HG02970 (cell line): ENCODE results near the gene FERMT1.
"Not testable (repeated sequence)": the region's sequence is repeated elsewhere in the genome, so short reads cannot be mapped to it uniquely, and the experiment has no call there.

Source experiments
- ATAC-seq: cut with Tn5 transposase; IDR thresholded peaks from one replicate; pipeline ENCODE4 v1.9.1; 2021; ENCODE audit warnings: mild to moderate bottlenecking, moderate library complexity, moderate number of reproducible peaks; ENCODE audit not compliant: unreplicated experiment, low FRiP score

The FERMT1 gene

DNA sequence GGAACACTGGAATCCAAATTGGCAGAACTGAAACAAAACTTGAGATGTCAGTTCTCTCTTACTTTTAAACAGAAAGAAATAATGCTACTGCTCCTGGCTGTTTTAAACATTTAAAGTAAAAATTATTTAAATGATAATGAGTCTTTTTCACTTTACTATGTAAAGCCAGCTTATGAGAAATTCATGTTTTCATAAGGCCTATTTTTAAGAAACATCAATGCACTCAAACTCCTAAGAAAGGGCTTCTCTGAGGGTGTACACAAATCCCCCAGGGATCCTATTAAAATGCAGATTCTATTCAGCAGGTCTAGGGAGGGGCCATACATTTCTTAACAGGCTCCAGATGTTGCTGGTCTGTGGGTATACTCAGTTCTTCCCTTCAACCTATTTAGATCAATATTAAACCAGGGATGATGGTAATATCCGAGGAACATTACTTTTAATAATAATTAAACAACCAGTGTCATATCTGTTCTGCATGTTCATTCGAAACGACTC lies 2.3 kb downstream of the FERMT1 start:
- ATAC-seq: no peak

GRCh38 chr20:6116758-6117157 lies 6.1 kb downstream of the FERMT1 start:
- no peak for ATAC-seq

DNA sequence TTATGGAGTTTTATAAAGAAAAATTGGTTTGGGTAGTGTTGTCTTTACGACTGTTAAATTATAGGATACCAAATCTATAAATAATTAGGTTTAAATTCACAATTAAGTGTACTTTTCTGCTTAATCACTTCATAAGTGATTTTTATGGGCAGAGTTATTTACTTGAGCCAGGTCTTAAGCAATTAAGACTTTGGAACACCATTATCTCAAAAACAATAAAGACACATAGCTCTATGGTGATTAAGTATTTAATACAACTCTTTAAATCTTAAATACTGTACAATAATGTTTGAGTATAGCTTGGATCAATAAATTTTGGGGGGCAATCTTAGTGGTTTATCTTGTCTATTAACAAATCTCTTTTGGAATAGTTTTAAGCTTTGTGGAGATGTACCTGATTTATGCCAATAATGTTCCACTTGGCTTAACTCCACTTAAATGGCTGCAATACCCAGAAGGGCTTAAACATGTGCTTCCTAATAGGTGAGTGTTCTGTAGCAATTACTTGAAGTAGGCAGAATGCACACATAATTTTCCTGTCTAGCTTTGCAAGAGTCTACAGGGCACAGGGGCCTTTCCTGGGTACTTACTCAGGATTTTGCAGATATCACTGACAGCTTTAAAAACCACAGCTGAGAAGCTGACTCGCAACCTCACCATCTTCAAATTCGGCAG lies 7.5 kb downstream of the FERMT1 start:
- ATAC-seq: no peak

DNA sequence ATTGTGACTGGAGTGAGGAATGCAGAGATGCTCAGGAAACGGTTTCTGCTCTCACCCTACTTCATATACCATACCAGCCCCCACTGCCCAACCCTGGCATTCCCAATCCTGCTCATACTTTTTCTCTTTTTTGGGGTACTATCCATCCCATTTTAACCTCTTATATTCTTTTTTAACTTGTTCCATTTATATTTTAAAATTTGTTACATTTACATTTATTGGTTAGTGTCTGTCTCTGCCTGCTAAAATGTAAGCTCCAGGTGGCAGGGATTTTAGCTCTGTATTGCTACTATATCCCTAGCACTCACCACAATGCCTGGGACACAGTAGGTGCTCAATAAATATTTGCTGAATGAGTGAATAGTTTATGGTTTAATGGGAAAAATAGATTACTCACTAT lies 8.1 kb downstream of the FERMT1 start:
- no peak for ATAC-seq

- no peak for ATAC-seq
These were observed 8.9 kb downstream of the FERMT1 start for GRCh38 chr20:6113951-6114350.

DNA sequence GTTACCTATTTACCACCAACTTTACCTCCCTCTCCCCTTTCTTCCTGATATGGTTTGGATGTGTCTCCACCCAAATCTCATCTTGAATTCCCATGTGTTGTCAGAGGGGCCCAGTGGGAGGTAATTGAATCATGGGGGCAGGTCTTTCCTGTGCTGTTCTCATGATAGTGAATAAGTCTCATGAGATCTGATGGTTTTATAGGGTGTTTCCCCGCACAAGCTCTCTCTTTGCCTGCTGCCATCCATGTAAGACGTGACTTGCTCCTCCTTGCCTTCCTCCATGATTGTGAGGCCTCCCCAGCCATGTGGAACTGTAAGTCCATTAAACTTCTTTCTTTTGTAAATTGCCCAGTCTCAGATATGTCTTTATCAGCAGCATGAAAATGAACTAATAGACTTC lies 9.9 kb downstream of the FERMT1 start:
- ATAC-seq: not testable (repeated sequence)

GRCh38 chr20:6108330-6108729 lies 14.5 kb downstream of the FERMT1 start:
- no peak for ATAC-seq

GRCh38 chr20:6104493-6105188 lies 18.2 kb downstream of the FERMT1 start:
- ATAC-seq: no peak

- no peak for ATAC-seq
These were observed 19.5 kb downstream of the FERMT1 start for GRCh38 chr20:6103301-6103700.

DNA sequence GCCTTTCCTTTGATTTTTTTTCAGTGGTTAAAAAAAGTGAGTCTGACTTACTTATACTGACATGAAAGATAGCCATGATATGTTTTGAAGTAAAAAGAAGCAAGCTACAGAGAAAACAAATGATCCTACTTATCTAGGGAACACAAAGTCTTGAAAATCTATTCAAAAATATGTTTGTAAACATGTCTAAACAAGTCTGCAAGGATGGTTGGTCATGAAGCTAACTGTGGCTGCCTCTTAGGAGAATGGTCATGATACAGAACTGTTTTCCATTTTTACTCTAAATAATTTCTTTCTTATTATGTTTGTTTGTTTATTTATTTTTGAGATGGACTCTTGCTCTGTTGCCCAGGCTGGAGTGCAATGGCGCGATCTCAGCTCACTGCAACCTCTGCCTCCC lies 21.5 kb downstream of the FERMT1 start:
- no peak for ATAC-seq

DNA sequence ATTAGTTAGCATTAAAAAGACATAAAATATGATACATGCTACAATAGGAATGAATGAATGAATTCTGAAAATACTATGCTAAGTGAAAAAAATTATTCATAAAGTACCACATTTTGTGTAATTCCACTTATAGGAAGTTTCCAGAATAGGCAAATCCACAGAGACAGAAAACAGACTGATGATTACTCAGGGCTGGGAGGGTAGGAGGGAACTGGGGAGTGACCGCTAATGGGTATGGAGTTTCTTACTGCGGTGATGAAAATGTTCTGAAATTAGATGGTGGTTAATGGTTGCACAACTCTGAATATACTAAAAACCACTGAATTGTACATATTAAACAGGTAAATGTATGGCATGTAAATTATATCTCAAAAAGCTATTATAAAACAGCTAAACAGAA lies 22.6 kb downstream of the FERMT1 start:
- no peak for ATAC-seq

DNA sequence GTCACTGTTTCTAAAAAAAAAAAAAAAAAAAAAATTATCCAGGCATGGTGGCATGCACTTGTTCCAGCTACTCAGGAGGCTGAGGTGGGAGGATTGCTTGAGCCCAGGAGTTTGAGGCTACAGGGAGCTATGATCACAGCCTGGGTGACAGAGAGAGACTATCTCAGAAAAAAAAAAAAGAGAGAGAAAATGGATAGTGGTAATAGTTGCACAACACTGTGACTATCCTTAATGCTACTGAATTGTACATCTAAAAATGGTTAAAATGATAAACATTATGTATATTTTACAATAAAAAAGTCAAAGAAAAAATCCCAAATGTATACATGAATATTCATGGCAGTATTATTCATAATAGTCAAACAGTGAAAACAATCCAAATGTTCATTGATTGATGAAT lies 23.0 kb downstream of the FERMT1 start:
- no peak for ATAC-seq

DNA sequence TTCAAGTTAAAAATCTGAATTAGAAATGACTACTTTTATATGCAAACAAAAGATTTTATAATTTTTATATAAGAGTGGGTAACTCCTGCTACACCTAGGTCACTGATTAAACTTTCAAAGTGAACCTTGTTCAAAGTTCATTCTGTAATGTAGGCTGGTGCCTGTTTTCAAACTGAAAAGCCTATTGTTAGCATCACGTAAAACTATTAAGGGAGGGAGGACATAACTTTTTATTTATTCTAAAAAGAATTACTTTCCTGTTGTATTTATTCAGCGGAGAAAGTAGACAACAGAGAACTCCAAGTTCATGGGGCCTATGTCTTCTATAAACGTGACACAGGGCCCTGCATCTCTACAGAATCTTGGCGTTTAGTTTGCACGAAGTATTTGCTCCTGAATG lies 27.4 kb downstream of the FERMT1 start:
- ATAC-seq: no peak

DNA sequence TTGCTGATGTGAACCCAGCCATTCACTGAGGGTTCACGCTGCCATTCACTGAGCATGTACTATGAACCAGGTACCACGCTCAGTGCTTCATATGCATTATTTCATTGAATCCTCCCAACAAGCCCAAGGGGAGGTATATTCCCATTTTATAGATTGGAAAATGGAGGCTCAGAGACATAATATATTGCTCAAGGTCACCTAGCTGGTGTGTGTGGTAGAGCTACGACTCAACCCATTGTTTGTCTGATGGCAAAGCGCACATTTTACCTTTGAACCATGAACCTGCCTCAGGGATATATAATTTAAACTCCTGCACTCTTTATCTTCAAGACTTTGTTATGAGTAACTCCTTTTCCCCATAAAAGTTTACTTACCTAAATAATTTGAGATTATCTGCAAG lies 28.3 kb downstream of the FERMT1 start:
- no peak for ATAC-seq

DNA sequence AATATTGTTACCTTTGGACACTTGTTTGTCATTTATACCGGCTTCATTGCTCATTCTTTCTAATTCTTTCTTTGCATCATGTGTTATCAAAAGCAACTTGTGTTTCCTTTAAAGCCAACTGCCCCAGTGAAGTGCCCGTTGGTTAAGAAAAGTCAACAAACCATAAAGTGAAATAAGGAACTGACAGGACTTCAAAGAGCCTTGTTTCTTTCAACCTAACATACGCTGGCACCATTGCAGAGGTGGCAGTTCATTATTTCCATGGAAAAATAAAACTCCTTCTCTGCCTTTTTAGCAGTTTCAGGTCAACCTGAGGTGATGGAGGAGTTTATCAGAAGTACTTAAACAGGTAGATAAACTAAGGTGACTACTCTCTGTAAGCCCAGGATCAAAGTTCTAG lies 28.8 kb downstream of the FERMT1 start:
- ATAC-seq: no peak

GRCh38 chr20:6091661-6092060 lies 31.2 kb downstream of the FERMT1 start:
- no peak for ATAC-seq

DNA sequence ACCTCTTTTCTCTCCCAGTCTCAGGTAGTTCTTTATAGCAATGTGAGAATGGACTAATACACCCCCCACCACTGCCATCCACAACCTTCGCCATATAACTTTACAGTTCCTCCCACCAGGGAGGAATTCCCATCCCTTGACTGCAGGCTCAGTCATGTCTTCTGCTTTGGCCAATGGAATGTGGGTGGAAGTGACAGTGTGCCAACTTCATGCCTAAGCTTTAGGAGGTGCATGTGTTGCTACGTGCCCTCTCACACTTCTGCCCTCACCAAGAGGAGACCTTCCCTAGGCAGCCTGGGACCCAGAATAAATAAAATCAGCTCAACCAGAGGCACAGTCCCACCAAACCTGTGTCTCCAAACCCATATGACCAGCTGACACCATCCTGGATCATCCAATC lies 36.0 kb downstream of the FERMT1 start:
- no peak for ATAC-seq

DNA sequence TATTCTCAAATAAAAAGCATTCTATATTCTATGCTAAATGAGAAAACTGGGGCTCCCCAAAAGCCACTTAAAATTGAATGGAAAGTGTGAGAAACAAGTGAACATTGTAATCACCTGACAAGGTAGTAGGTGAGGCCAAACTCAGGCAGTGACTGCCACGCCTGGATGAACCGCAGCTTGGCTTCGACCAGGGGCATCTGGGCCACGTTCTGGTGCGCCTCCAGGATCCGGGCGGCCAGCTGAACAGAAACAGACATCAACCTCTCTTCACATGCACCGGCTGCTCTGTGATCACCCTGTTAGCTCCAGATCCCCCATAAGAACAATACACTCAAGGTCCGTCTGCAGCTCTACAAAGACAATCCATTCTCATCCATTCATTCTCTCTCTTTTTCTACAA lies 38.9 kb downstream of the FERMT1 start:
- no peak for ATAC-seq

DNA sequence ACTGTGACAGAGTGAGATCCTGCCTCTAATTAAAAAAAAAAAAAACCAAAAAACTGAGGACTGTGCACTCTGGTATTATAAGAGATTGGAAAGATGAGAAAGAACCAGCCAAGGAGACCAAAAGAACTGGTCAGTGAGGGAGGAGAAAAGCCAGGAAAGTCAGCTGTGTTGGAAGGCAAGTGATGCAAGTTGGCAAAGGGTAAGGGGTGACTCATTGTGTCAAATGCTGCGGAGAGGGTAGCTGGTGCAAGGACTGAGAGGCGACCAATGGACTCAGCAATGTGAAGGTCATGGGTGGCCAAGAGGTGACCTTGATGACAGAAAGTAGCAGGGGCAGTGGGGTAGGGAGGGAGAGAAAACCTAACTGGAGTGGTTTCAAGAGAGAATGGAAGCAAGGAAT lies 41.6 kb downstream of the FERMT1 start:
- no peak for ATAC-seq

DNA sequence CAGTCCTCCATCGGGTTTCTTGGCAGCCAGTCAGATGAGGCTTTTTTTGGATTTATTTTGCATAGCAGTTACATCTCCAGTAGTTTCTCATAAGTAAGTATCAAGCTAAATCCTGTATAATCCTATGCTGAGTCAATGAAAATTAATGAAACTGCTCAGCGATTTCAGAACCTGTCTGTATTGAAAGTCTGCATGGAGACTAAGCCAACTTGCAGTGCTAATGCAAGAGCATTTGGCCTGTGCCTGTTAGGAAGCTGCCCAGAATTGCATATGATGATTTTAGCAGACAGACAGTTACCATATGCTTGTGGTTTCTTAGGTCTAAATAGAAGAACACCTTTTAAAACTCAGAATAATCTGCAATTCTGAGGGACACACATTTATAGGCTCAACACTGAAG lies 43.8 kb downstream of the FERMT1 start:
- ATAC-seq: no peak

DNA sequence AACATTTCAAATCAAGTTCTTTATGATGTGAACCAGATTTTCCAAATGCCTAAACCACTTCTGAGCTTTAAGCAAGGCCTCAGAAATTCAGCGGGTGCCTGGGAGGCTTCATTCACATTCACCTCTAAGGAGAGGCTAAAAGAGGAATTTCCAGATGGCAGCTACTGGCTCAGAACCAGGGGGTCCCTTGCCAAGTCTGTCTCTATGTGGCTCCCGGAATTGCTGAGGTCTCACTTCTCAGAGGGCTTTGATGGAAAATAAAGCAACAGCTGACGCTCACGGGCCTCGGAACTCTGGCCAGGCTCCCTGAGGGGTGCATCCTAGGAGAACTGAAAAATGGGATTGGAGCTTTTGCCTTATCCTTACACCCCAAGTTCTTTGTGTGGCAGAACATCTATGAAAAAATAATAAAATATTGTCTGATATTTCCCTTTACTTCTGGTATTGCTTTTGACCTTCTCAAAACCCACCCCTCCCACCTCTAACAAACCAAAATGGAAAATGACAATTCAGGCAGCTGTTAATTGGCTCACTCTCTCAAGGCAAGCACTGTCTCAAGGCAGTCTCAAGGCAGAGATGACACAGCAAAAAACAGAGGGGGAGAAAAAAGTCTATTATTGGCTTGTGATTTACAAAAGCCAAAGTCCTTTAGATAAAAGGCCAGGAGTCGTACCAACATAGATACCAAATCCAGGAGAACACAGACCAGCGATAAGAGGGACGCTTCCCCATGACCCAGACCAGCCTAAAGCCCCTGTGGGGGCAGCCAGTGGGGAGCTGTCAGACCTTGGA lies 47.2 kb downstream of the FERMT1 start:
- no peak for ATAC-seq
